Activated T-cell treated with anti-CD3 and anti-CD28 coated beads for 24 hours (primary cell): ENCODE measurements around the gene MAS1.

Experiments used
- DNase-seq: peaks from one replicate; pipeline ENCODE4 v3.0.0-alpha.2; 2020; ENCODE audit warnings: low read depth

MAS1 gene

DNA sequence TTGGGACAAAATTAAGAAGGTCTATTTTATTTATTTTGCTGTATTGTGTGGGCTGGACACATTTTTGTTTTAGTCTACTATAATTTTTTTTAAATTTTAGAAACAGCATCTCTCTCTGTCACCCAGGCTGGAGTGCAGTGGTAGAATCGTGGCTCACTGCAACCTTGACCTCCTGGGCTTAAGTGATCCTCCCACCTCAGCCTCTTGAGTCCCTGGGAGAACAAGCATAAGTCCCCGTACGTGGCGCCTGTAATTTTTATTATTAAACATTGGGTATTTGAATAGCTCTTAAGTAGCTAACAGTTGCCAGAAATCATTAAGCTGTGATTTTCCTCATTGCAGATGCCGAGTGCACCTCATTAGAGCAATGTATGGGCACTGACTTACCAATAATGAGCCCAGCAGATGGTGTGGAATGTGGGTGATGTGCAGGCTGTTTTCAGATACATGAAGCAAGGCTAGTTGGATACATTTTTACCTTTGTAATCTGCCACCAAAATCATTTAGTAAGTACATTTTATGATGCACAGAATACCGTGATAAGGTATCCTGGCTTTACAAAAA is 10.3 kb upstream of the MAS1 start:
- DNase-seq, result no peak

DNA sequence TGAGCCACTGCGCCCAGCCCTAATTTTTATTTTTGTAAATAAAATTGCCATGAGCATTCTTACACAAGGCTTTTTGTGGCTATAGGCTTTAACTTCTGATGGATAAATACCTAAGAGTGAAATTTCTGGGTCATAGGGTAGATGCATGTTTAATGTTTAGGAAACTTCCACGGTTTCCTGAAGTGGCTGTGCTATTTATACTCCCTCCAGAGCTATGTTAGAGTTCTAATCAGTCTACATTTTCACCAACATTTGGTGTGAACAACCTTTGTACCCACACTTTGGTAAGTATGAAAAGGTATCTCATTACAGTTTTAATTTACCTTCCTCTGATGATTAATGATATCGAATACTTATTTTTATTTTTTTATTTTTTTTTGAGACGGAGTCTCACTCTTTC is 6.1 kb upstream of the MAS1 start:
- no peak for DNase-seq

DNA sequence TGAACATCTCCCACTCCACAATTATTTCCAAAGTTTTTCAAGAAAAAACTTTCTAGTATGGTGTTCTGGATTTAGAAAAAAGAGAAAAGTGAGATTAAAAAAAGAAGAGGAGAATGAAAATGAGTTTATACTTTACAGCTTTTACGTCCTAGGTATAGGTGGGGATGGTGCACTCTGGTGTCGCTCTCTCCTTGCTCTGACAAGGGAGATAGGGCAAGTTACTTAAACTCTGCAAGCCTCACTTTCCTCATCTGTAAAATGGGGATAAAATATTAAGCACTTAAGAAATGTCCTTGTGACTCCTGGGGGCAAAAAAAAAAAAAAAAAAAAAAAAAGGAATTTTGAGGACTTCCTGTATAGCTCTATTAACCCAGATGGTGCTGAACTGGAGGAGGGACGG is 4.5 kb upstream of the MAS1 start:
- DNase-seq, result no peak

DNA sequence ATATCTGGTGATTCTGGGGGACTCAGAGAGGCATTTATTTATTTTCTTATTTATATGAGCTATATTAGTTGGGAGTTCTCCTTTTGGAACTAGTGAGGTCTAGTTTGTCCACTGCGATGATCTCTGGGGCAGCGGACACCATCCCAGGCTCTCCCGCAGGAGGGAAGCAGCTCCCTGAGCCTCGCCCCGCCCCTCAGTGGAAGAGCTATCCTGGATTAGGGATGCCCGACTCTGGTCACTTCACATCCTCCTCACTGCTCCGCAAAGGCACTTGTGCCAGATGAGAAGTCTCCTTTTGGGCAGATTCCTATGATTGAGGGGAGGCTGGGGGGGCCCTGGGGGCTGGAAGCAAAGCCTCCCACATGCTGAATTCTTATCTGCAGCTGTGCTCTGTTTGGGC is 3.6 kb upstream of the MAS1 start:
- DNase-seq, result no peak

DNA sequence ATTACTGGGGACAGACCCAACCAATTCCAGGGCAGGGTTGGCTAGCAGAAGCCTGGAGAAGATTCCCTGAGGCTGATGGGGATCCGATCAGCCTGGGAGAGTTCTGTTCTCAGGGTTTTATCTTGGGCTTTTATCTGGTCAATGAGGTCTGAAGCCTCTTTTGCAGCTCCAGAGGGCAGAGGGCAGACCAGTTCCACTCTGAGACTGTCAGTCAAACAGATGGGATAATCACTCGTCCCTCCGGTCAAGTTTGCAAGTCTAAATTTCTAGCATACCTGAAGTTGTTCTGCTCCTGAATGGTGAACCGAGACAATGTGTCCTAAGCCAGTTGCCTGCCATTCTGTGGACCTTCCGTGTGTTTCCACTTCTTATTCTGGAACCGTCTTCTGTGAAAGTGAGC is 3.0 kb upstream of the MAS1 start:
- no peak for DNase-seq

DNA sequence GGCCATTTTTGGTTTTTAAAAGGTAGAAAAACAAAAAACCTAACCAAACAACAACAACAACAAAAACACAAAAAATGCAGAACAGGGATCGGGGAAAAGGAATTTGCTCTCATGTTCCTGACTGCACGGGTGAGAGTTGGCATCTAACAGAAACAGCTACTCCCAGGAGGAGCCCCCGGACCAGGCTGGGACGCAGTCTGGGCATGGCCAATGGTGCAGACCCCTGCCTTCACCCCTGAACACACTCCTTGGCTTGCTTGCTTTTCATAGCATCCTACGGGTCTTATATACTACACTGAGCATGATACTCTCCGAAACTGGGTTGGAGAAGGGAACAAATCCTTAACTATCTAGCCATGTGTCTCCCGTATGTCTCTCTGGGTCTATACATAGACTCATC is 587 bp upstream of the MAS1 start:
- no peak for DNase-seq

DNA sequence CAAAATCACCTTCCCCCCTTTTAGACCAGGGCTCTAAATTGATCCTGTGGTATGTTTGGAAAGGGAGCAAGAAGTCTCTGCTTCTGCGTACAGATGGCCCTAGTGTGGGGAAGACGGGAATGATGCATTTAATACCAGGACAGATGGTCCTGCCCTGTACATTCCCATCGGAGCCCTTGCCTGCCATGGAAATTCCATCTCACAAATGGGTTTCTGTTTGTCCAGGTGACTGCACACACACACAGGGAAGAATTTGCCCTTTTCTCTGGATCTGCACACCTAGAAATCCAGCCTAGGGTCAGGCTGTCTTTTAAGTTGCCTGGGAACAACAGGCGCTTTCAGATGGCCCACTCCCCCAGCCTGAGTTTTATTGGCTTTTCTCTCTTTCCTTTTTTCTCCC is 1.3 kb downstream of the MAS1 start:
- DNase-seq, result no peak

DNA sequence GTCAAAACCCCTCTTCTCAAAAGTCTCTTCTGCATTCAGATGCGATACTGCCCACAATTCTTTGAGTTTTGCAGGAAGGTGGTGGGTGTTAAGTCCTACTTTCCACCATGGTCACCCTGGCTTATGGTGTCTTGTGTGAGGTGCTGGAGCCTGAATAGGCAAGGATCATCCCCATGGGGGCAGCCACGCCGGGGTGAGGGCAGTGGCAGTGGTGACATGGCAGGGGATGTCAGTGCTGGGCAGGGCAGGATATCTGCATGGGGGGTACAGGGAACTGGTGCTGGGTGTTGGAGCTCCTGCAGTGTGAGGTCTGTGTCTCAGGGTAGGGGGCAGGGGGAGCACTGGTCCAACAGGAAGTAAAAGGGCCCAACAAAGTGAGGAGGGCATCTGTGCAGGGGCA is 2.3 kb downstream of the MAS1 start:
- DNase-seq, result no peak

DNA sequence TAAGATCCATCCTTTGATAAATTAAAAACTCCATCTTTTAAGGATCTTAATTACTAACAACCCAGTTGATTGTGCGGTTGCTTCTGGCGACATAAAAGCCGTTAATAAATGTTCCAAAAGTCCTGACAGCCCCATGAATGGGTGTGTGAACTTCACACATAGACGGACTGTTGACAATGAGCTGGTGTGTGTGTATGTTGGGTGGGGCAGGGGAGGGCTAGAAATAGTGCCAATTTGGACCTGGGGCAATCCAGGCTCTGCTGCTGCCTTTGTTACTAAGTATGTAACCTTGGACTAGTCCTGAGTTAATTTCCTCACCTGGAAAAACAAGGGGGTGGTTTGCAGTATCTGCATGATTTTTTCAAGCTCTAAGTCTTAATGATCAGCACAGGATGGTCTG is 4.2 kb downstream of the MAS1 start:
- DNase-seq, result no peak

DNA sequence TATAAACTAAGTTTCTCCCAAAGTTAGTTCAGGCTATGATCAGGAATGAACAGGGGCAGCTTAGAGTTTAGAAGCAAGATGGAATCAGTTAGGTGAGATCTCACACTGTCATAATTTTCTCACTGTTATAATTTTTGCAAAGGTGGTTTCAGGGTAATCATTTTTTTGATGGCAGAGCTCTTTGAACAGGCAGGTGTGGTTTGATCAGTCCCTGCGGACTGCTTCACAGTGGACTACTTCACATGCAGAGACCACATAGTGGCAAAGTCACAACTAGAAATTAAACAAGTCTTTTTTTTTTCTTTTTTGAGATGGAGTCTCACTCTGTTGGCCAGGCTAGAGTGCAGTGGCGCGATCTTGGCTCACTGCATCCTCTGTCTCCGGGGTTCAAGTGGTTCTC is 6.8 kb downstream of the MAS1 start:
- no peak for DNase-seq

DNA sequence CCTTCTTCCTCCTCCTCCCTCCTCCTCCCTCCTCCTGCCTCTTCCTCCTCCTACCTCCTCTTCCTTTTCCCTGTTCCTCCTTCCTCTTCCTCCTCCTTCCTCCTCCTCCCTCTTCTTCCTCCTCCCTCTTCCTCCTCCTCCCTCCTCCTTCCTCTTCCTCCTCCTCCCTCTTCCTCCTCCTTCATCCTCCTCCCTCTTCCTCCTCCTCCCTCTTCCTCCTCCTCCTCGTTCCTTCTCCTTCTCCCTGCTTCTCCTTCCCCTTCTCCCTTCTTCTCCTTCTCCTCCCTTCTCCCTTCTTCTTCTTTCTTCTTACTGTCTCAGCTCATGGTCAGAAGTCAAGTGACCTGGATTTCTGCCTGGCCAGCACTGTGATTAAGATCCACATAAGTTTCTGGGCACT is 7.7 kb downstream of the MAS1 start:
- DNase-seq, result no peak

DNA sequence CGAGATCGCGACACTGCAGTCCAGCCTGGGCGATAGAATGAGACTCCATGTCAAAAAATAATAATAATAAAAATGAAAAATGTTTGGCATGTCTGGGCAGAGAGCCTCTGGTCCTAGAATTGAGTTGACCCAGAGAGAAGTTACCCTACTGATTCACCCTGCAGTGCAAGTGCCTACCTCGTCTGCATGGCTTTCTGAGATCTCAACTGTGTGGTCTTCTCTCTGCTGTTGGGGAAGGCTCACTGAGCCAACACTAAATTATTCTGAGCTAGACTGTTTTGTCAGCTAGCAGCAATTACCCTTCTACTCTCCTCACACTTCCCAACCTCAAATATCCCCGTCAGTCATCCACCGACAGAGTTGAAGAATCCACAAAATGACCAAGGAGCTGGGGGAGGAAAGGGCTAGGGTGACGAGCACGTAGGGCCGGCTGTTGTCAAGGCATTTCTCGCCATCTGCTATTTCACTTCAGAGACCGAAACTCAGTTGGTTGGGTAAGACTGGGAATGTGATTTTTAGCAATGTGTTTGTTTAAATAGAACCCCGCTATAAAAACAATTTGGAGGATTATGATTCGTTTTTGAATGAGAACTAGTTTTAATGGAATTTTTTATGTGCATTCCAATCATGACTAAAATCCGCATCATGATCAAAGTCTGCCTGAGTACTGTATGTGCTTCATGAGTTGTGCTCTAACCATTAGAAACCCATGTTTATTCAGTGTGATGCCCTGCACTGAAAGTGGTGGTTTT is 9.4 kb downstream of the MAS1 start:
- no peak for DNase-seq

DNA sequence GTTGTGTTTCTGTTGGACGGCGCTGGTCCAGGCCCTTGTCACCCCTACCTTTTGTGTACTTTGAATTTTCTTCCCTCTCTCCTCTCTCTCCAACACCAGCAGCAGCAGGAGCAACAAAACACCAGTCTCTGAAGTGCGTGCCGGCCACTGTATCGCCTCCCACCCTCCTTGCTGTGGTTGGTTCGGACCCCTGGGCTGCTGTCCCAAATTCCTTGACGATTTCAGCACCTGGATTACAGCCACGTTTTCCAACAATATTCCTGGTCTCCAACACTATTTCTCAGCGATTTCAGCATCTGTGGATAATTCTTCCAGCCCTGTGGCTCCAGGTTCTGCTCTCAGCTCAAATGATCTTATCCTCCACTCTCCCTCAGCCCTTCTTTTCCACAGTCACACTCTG is 11.8 kb downstream of the MAS1 start:
- no peak for DNase-seq

DNA sequence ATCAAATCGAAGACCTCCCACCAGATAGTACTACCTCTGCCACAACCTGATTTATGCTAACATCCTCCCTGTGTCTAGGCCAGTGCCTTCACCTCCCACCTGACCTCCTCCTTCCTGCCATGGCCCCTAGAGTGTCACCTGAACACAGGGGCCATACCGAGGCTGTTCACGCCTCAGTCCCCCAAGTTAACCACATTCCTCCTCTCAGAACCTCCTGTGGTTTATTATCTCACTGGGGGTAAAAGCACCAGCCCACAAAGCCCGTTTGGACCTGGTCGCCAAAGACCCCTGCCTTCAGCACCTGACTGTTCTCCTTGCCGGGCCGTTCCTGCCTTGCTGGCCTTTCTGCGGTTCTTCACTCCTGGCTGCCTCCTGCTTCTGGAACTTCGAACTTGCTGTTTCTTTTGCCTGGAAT is 13.7 kb downstream of the MAS1 start:
- DNase-seq, result no peak

DNA sequence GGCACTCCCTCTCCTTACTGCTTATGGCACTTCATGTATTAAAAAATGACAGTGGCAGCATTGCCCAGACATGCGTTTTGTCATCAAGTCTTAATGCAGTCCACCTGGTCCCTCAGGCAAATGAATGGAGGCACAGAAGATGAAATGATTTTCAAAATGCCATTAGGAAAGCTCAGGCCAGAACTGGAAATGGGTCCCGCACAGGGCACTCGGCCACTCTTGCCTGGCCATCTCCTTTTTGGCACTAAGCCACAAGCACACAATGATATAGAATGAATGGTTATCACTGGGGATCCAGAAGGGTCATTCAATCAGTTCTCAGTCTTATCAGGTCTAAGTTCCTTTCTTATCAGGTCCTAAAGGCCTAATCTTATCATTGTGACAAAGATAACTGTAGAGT is 15.6 kb downstream of the MAS1 start:
- no peak for DNase-seq

DNA sequence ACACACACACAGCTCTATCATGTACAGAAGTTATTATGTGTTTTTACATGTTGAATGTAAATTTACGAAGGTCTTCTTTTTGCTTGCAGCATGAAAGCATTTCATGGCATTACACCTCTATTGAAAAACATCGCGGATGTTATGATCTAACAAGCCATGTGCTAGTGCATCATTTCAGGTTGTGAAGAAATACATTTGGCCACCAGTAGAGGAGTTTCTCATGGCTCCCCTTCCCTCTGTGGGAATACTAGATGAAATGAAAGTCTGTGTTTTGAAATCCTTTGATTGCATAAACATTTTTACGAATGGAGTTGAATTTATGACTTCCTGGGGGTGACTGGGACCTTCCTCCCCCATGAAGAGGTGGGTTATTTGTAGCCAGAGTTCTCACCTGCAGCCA is 17.7 kb downstream of the MAS1 start:
- DNase-seq, result no peak

DNA sequence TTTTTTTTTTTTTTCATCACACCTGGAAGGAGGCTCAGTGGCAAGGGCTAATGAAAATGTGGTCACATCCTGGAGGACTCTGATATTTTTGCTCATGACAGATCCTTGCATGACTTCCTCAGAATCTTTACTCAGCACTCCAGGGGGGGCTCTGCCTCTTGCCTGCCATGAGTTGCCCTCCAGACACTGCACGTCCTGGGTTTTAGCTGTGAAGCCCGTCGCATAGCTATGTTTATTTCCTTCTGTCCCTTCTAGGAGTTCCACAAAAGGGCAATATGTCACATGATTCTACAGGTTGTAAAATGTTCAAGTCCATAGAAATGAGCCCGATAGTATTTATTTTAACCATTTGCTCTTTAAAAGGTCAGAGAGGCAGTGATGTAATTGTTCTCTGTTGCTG is 18.2 kb downstream of the MAS1 start:
- DNase-seq, result no peak

DNA sequence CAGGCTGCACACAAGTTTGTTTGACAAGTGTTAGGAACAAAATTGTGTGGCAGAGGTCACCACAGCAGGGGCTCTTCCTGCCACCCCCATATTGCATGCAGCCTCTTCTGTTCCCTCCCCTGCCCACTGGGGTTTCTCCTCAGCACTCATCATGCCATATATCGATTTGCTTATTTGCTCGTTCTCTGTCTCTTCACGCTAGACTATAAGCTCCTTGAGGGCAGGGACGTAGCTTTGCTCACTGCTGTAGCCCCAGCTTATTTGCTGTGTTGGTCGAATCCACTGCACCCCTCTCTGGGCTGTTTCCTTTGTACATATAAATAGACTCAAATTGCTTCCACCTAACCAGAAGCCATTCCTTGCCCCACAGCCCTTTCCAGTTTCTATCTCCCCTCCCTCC is 19.6 kb downstream of the MAS1 start:
- DNase-seq, result no peak

DNA sequence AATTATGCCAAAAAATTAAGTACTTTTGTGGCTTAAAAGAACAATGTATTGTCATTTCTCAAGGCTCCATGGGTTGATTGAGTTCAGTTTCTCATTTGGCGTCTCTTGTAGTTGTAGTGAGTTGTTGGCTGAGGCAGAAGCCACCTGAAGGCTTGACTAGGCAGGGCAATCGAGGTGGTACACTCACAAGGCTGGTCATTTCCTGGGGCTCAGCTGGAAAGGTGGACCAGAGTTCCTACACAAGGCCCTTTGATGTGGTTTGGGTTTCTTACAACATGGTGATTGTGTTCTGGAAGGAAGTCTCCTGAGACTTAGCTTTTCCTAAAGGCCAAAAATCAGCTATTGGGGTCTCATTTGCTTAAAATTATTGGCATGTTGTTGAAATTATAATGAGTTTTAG is 22.6 kb downstream of the MAS1 start:
- no peak for DNase-seq

DNA sequence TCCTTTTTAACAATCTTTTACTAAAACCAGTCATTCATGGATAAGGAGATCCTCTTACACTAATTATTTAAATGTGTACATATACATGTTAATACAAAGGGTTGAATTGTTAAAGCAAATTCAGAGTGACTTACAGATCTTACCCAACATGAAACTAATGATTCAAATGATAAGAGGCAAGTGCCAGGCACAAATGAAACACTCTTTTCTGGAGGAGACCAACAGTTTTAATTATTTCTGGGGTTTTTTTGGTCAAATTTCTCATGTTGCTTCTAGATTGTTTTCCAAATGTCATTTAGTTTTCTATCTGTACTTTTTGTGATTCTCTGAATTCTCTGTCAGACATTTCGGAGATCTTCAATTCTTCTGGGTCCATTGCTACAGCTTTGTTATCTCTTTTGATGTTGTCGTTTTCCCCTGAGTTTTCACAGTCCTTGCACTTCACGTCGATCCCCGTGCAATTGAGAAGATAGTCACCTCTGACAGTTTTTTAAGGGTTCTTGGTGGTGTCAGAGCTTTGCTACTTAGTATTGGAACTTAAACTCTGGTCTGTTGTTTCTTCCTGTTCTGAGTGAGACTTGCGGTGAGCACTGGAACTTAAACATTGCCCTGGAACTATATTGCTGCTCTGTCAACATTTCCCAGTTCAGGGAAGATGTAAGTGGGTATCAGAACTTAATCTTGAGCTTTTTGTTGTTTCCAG is 23.2 kb downstream of the MAS1 start:
- no peak for DNase-seq

DNA sequence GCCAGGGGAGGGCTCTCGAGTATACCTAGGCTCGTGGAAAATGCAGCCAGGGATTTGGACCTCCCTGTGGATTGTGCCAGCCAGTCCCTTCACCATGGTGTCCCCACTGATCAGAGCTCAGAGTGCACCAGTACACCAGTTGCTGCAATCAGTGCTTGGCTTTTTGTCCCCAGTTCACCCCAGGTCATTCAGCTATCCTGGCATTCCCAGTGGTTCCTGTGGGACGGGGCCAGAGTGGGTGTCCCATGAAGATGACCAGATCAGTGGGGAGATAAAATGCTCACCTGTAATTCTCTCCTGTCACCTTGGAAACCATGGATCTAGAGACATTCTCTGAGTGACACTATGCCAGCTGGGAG is 23.8 kb downstream of the MAS1 start:
- DNase-seq, result no peak

DNA sequence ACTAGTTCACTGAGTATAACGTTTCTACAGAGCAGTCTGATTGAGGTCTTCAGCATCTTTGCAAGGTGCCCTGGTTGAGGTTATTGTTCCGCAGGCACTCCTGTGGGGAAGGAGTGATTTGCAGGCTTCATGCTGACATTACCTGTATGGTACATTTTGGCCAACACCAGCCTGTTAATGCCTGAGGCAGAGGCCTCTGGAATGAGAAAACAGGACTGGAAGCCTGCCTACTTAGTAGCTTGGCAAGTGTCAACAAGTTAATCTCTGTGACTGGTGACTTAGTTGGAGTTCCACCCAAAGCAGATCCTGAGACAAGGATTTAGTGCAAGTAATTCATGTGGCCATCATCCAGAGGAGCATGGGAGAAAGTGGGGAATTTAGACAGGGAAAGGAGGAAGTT is 24.6 kb downstream of the MAS1 start:
- DNase-seq, result no peak

DNA sequence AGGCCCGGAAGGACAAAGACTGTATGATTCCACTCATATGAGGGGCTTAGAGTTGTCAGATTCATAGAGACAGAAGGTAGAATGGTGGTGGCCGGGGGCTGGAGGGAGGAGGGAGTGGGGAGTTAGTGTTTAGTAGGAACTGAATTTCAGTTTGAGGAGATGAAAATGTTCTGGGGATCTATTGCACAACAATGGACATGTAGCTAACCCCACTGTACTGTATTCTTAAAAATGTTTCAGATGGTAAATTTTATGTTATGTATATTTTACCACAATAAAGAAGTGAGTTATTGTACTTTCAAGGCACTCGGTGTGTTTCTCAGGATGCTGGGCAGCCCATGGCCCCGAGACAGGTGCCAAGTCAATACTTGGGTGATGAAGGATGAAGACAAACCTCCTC is 25.4 kb downstream of the MAS1 start:
- no peak for DNase-seq

DNA sequence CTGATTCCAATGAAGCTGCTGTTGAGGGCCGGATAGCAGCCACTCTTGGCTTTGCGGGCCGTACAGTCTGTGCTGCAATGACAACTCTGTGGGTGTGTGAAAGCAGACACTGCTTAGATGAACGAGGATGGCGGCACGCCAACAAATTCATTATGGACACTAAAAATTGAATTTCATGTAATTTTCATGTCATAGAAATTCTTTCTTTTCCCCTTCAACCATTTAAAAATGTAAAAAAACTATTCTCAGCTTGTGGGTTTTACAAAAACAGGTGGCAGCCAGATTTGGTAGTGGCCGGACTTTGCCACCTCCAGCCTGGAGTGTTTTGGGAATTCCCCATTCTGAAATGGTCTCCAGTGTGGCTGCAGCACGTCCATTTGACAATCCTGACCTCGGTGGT is 26.0 kb downstream of the MAS1 start:
- DNase-seq, result no peak
